ENCODE data around the gene ANKRD40. TPM values are rescaled to one million over a fixed set of nuclear protein-coding genes. Genes with fewer than 3 reads are reported as not detected.

Gene ANKRD40
- total and polyA plus RNA-seq, 9 of the 15 experiments (the other 6 are each of a cell fraction or from before 2014, with no cell fraction given), result 9.0 to 28.9 (median 27.7) TPM

GRCh38 chr17:50719144-50719923, 11.6 kb upstream of the ANKRD40 start, which contains the start of gene LUC7L3 (continued):
- TF ChIP-seq PCBP1 (IDR thresholded peaks at IDR 0.05; ENCODE audit: low read depth, low read length, poor library complexity, severe bottlenecking), result peak; percentile 79
- no peak for TF ChIP-seq RBM15 (IDR thresholded peaks at IDR 0.05; ENCODE audit: insufficient read depth, low read length)
- TF ChIP-seq MEIS2 (IDR thresholded peaks at IDR 0.05; ENCODE audit: partially characterized antibody), result no peak
- no peak for TF ChIP-seq ARID2 (IDR thresholded peaks at IDR 0.05)
- TF ChIP-seq POLR2A (conservative IDR thresholded peaks at IDR 0.05), result peak; percentile 98
- TF ChIP-seq ZHX1 (conservative IDR thresholded peaks at IDR 0.05; ENCODE audit: low read length), result no peak
- no peak for TF ChIP-seq ZFP30 (CRISPR knock-in tag; IDR thresholded peaks at IDR 0.05; ENCODE audit: borderline replicate concordance)
- TF ChIP-seq, protein P1, sequence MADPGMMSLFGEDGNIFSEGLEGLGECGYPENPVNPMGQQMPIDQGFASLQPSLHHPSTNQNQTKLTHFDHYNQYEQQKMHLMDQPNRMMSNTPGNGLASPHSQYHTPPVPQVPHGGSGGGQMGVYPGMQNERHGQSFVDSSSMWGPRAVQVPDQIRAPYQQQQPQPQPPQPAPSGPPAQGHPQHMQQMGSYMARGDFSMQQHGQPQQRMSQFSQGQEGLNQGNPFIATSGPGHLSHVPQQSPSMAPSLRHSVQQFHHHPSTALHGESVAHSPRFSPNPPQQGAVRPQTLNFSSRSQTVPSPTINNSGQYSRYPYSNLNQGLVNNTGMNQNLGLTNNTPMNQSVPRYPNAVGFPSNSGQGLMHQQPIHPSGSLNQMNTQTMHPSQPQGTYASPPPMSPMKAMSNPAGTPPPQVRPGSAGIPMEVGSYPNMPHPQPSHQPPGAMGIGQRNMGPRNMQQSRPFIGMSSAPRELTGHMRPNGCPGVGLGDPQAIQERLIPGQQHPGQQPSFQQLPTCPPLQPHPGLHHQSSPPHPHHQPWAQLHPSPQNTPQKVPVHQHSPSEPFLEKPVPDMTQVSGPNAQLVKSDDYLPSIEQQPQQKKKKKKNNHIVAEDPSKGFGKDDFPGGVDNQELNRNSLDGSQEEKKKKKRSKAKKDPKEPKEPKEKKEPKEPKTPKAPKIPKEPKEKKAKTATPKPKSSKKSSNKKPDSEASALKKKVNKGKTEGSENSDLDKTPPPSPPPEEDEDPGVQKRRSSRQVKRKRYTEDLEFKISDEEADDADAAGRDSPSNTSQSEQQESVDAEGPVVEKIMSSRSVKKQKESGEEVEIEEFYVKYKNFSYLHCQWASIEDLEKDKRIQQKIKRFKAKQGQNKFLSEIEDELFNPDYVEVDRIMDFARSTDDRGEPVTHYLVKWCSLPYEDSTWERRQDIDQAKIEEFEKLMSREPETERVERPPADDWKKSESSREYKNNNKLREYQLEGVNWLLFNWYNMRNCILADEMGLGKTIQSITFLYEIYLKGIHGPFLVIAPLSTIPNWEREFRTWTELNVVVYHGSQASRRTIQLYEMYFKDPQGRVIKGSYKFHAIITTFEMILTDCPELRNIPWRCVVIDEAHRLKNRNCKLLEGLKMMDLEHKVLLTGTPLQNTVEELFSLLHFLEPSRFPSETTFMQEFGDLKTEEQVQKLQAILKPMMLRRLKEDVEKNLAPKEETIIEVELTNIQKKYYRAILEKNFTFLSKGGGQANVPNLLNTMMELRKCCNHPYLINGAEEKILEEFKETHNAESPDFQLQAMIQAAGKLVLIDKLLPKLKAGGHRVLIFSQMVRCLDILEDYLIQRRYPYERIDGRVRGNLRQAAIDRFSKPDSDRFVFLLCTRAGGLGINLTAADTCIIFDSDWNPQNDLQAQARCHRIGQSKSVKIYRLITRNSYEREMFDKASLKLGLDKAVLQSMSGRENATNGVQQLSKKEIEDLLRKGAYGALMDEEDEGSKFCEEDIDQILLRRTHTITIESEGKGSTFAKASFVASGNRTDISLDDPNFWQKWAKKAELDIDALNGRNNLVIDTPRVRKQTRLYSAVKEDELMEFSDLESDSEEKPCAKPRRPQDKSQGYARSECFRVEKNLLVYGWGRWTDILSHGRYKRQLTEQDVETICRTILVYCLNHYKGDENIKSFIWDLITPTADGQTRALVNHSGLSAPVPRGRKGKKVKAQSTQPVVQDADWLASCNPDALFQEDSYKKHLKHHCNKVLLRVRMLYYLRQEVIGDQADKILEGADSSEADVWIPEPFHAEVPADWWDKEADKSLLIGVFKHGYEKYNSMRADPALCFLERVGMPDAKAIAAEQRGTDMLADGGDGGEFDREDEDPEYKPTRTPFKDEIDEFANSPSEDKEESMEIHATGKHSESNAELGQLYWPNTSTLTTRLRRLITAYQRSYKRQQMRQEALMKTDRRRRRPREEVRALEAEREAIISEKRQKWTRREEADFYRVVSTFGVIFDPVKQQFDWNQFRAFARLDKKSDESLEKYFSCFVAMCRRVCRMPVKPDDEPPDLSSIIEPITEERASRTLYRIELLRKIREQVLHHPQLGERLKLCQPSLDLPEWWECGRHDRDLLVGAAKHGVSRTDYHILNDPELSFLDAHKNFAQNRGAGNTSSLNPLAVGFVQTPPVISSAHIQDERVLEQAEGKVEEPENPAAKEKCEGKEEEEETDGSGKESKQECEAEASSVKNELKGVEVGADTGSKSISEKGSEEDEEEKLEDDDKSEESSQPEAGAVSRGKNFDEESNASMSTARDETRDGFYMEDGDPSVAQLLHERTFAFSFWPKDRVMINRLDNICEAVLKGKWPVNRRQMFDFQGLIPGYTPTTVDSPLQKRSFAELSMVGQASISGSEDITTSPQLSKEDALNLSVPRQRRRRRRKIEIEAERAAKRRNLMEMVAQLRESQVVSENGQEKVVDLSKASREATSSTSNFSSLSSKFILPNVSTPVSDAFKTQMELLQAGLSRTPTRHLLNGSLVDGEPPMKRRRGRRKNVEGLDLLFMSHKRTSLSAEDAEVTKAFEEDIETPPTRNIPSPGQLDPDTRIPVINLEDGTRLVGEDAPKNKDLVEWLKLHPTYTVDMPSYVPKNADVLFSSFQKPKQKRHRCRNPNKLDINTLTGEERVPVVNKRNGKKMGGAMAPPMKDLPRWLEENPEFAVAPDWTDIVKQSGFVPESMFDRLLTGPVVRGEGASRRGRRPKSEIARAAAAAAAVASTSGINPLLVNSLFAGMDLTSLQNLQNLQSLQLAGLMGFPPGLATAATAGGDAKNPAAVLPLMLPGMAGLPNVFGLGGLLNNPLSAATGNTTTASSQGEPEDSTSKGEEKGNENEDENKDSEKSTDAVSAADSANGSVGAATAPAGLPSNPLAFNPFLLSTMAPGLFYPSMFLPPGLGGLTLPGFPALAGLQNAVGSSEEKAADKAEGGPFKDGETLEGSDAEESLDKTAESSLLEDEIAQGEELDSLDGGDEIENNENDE (IDR thresholded peaks at IDR 0.05; ENCODE audit: low read depth, low read length), result no peak
- peak; percentile 47 for TF ChIP-seq NCOR1 (IDR thresholded peaks at IDR 0.05)
- peak; percentile 62; the same call in 1 of the 2 replicates for TF ChIP-seq E2F4 (CRISPR knock-in tag; IDR thresholded peaks at IDR 0.05; ENCODE audit: low read depth)
- peak; percentile 77 for TF ChIP-seq PHF20 (IDR thresholded peaks at IDR 0.05; ENCODE audit: partially characterized antibody)
